ENCODE results near the gene WDR81.
"Not testable (repeated sequence)": the region's sequence is repeated elsewhere in the genome, so short reads cannot be mapped to it uniquely, and the experiment has no call there.

Gene WDR81

GRCh38 chr17:1724351-1724868 is at the start of gene WDR81:
Gene WDR81, plus strand, starts transcription at chr17:1724704. Its CDS starts 256 bp downstream, at chr17:1724960.
- DNase-seq (ENCODE audit: low read depth) = no peak

DNA sequence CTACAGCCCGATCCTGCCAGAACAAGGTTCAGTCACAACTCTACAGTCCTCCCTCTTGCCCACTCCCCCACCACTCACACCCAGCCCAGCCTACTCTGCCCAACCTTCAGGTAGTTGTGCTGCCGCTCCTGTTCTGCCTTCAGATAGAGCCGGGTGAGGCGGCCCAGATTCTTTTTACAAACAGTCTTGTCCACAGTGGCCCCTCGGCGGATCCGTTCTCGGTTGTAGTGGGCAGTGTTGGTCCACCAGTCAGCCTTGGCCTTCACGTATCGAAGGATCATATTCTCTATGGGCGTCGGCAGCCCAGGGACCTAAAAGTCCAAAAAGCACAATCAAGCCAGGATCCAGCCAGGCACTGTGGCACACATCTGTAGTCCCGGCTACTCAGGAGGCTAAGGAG is 48.1 kb upstream of the WDR81 start:
- DNase-seq (ENCODE audit: low read depth) = no peak

GRCh38 chr17:1683459-1683858 is 41.0 kb upstream of the WDR81 start:
- DNase-seq (ENCODE audit: low read depth) = no peak

- DNase-seq (ENCODE audit: low read depth) = peak; percentile 82
Measured at GRCh38 chr17:1684378-1685189, 39.9 kb upstream of the WDR81 start, which contains the start of gene PRPF8. Gene PRPF8, minus strand, starts transcription at chr17:1684867. Its CDS starts 296 bp downstream, at chr17:1684571.

- DNase-seq (ENCODE audit: low read depth) = no peak
Measured at GRCh38 chr17:1686086-1686485, 38.4 kb upstream of the WDR81 start.

- DNase-seq (ENCODE audit: low read depth) = not testable (repeated sequence)
Measured at GRCh38 chr17:1688405-1688804, 36.1 kb upstream of the WDR81 start.

- DNase-seq (ENCODE audit: low read depth) = no peak
Measured at GRCh38 chr17:1690544-1691221, 33.8 kb upstream of the WDR81 start.

GRCh38 chr17:1693339-1693738 is 31.2 kb upstream of the WDR81 start:
- DNase-seq (ENCODE audit: low read depth) = no peak

GRCh38 chr17:1695365-1695764 is 29.1 kb upstream of the WDR81 start:
- no peak for DNase-seq (ENCODE audit: low read depth)

DNA sequence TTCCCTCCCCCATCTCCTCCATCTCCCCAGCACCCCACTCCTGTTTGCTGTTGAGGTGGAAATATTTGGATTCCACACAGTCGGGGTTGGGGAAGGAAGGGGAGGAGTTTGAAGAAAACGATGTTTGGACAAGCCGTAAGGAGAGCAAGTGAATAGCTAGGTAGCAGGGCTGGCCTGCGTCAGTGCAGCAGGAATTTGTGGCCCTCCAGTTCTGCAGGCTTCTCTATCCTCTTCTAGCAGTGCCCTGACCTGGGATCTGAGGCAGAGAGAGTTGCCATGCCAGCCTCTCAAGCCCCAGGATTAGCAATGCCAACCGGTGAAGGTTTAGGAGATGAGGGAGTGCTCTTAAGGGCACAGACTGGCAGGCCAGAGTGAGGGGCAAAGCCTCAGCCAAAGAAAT is 26.8 kb upstream of the WDR81 start:
- no peak for DNase-seq (ENCODE audit: low read depth)

DNA sequence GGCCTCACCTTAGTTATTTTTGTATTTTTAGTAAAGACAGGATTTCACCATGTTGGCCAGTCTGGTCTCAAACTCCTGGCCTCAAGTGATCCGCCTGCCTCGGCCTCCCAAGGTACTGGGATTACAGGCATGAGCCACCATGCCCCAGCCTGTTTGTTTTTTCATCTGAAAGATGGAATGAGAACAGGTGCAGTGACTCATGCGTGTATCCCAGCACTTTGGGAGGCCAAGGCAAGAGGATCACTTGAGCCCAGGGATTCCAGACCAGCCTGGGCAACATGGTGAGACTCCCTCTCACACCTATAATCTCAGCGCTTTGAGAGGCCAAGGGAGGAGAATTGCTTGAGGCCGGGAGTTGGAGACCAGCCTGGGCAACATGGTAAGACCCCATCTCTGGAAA is 24.6 kb upstream of the WDR81 start:
- DNase-seq (ENCODE audit: low read depth) = not testable (repeated sequence)

GRCh38 chr17:1703063-1703462 is 21.4 kb upstream of the WDR81 start:
- DNase-seq (ENCODE audit: low read depth) = no peak

GRCh38 chr17:1705004-1705403 is 19.5 kb upstream of the WDR81 start:
- no peak for DNase-seq (ENCODE audit: low read depth)

DNA sequence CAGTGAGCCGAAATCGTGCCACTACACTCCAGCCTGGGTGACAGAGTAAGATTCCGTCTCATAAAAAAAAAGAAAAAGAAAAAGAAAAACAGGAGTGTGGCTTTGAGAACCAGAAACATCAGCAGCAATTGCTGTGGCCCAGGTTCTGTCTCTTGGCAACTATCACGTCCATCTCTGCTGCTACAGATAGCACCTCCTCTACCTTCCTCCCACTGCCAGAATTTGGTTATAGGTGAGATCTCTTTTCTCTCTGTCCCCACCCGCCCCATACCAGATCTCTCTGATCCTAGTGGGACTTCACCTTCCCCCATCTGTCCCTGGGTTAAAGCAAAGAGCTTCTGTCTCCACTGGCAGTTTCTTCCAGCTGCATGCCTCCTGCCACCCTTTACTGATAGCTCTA is 17.4 kb upstream of the WDR81 start:
- no peak for DNase-seq (ENCODE audit: low read depth)

DNA sequence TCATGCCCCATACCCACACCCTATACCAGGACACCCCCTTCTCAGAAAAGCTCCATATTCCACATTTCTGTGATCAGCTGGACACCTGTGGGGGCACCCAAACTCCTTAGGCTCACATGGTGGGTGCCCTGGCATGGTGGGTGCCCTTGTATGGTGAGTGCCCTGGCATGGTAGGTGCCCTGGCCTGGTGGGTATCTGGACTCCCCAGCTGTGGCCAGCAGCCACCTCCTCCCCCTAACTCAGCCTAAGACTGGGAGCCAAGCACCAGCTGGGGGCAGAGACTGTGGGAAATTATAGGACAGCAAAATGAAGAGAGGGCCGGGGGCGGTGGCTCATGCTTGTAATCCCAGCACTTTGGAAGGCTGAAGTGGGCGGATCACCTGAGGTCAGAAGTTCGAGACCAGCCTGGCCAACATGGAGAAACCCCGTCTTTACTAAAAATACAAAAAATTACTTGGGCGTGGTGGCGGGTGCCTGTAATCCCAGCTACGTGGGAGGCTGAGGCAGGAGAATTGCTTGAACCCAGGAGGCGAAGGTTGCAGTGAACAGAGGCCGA is 15.6 kb upstream of the WDR81 start:
- not testable (repeated sequence) for DNase-seq (ENCODE audit: low read depth)

DNA sequence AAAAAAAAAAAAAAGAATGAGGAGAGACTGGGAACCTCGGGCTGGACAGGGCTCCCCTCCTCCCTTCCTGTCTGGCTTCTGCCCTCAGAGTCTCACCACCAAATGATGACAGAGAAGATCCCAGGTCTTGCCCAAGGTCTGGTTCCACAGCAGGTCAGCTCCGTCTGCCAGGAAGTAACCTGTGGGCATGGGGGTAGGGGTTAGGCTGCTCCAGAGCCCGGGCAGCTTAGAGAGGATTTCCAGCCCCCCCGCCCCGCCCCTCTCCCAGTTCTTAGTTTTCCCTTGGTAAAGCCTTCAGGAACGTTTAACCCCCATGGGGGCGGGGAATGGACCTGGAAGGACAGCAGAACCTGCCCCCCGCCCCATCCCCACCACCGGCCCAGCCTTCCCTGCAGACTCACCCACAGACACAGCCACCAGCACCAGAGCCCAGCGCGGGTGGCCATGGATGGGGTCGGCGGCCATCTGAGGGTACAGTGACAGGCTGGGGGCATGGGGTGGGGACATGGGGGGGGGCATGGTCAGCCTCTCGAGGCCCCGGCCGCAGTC is 15.0 kb upstream of the WDR81 start:
- no peak for DNase-seq (ENCODE audit: low read depth)

GRCh38 chr17:1709971-1710806 is 14.3 kb upstream of the WDR81 start, which contains the start of gene TLCD2:
Gene TLCD2, minus strand, starts transcription at chr17:1710377. Its CDS starts 135 bp downstream, at chr17:1710242.
- no peak for DNase-seq (ENCODE audit: low read depth)

GRCh38 chr17:1710807-1711553 is 13.5 kb upstream of the WDR81 start:
- DNase-seq (ENCODE audit: low read depth) = no peak

- DNase-seq (ENCODE audit: low read depth) = no peak
Measured at GRCh38 chr17:1711804-1712203, 12.7 kb upstream of the WDR81 start.

DNA sequence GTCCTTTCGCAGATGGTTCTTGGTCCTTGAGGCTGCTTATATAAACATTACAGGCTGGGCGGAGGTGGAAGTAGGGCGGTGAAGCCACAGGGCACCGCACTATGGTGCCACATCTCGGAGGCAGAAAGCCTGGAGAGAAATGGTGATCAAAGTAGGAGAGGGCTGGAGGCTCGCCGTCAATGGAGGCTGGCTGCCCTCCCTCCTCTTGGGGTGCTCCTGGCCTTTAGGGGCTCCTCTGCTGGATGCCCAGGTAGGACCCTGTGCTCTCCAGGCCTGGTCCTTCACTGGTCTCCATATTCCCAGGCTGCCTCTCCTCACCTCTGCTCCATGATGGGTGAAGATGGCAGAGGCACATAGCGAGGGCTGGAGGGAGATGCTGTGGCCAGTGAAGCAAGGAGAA is 12.2 kb upstream of the WDR81 start:
- no peak for DNase-seq (ENCODE audit: low read depth)
